GM18505 (cell line): ENCODE data around the gene SCRN1.
A peak's percentile ranks its signal among the peaks of the same experiment; 100 is the strongest.

Source experiments
- ATAC-seq: cut with Tn5 transposase; IDR thresholded peaks from one replicate; pipeline ENCODE4 v1.9.1; 2021; ENCODE audit not compliant: unreplicated experiment
- POLR2A ChIP-seq: IDR thresholded peaks from 4 replicates; pipeline ENCODE4 v1.6.1; 2011; ENCODE audit warnings: borderline replicate concordance; ENCODE audit not compliant: insufficient read depth, insufficient read length; ENCODE audit errors: extremely low read depth

SCRN1 gene

GRCh38 chr7:29924684-29925083 lies 64.9 kb downstream of the SCRN1 start:
- no peak for ATAC-seq
- no peak for TF ChIP-seq POLR2A

DNA sequence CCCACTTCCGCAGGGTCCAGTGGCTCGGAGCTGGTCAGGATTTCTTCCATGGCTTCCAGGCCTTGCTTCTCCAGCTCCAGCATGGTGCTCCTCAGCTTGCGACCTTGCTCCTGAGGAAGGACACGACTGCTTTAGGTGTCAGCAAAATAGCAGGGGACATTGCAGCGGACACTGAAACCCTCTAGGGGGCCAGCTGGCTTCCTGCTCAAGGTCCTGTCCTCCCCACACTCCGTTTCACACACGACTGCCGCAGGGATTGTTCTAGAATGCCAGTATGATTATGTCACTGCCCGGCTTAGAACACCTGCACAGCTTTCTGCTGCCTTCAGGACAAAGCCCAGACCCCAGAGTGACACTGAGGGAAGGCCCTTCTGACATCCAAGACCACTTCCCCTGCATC lies 65.6 kb downstream of the SCRN1 start:
- no peak for TF ChIP-seq POLR2A
- ATAC-seq: no peak

- ATAC-seq: no peak
- no peak for TF ChIP-seq POLR2A
Observed at GRCh38 chr7:29922921-29923700, 66.5 kb downstream of the SCRN1 start.

DNA sequence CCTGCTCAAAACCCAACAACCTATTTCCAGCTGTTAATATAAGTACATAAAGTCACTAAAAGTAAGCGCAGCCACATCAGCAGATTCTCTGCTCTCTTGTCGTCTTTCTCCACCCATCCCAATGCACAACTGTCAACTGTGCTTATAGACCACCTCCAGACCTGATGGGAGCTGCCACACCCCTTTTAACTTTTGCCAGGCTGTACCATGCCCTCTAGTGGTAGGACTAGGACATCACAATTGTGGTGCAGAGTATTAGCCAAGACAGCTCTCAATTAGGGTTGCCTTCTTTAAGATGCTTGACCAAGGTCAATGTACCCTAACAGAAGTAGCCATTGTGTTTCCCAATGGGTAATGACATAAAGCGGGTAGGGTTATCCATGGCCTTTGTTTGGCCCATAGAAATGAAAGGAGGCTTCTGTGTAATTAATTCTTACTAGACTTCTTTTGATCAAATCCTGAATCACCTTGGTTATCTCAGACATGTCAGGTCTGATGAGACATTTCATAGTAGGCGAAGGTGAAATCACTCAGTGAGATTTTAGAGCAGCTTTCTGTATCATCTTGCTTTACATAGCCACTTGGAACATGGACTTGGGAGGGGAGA lies 68.1 kb downstream of the SCRN1 start:
- ATAC-seq: peak; percentile 70

GRCh38 chr7:29920491-29920890 lies 69.1 kb downstream of the SCRN1 start:
- no peak for TF ChIP-seq POLR2A
- ATAC-seq: no peak

More for the DNA sequence above, 68.1 kb downstream of the SCRN1 start:
- TF ChIP-seq POLR2A: no peak

DNA sequence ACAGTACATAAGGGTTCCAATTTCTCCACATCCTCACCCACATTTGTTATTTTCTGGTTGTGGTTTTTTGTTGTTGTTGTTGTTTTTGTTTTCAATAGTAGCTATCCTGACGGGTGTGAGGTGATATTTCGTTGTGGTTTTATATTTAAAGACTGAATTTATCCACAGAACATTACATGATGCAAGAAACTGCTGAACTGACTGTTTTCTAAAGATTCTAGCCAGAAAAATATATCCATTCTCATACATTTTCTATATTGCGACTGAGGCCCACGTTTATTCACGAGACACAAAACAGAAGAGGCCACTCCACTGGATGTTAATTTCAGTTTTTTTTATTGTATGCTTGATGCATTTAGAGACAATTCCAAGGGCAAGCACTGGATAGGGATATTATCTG lies 69.8 kb downstream of the SCRN1 start:
- TF ChIP-seq POLR2A: no peak
- no peak for ATAC-seq

- TF ChIP-seq POLR2A: no peak
Observed at GRCh38 chr7:29918850-29919249, 70.8 kb downstream of the SCRN1 start.

GRCh38 chr7:29917641-29918040 lies 72.0 kb downstream of the SCRN1 start:
- TF ChIP-seq POLR2A: no peak
- no peak for ATAC-seq

More at GRCh38 chr7:29918850-29919249, 70.8 kb downstream of the SCRN1 start:
- ATAC-seq: no peak

GRCh38 chr7:29915481-29916215 lies 74.0 kb downstream of the SCRN1 start:
- no peak for TF ChIP-seq POLR2A
- no peak for ATAC-seq

GRCh38 chr7:29914180-29914579 lies 75.4 kb downstream of the SCRN1 start:
- no peak for TF ChIP-seq POLR2A
- ATAC-seq: no peak

DNA sequence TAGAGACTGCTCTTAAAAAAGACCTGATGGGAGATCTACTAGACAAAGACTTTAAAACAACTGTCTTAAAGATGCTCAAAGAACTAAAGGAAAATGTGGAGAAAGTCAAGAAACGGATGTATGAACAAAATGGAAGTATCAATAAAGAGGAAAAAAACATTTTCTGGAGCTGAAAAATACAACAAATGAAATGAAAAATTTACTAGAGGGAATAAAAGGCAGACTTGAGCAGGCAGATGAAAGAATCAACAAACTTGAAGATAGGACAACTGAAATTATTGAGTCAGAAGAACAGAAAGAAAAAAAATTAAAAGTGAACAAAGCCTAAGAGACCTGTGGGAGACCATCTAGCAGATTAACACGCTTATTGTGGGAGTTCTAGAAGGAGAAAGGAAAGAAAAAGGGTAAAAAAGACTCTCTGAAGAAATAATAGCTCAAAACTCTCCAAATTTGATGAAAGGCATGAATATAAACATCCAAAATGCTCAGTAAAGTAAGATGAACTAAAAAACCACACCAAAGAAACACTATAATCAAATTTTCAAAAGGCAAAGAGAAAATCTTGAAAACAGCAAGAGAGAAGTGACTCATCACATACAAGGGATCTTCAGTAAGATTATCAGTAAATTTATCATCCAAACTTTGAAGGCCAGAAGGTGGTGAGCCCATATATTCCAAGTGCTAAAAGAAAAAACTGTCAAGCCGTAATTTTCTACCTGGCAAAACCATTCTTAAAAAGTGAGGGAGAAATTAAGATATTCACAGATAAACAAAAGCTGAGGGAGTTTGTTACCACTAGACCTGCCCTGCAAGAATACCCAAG lies 83.2 kb downstream of the SCRN1 start:
- TF ChIP-seq POLR2A: no peak
- ATAC-seq: no peak

DNA sequence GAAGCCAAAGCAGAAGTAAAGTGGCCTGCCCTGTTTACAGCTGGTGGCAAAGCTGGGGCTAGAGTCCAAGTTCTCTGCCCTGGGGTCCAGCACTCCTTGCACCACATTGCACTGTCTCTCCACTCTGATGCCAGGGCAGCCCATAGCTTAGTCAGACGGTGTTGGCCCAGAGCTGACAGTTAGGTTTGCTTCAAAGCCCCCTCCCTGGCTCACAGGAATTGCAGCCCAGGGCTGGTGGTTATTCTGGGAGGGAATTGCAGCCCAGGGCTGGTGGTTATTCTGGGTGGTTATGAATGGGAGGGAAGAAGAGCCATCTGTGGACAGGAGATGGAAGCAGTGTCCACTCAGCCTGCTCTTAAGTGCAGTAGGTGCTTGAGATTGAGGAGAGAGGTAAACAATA lies 88.9 kb downstream of the SCRN1 start:
- ATAC-seq: no peak
- TF ChIP-seq POLR2A: no peak

DNA sequence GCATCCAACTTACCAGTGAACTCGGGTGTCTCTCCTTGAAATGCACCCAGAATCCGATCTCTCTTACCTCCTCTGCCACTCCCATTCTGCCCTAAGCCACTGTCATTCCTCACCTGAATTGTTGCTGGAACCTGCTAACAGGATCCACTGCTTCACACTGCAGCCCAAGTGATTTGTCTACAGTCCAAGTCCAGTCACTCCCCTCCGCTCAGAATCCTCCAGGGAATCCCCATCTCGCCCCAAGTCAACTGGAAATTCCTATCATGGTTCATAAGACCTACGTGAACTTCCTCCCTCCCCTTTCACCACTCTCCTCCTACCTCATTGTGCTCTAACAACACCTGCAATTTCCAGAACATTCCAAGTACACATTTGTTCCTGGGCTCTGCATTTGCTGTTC lies 91.3 kb downstream of the SCRN1 start:
- no peak for ATAC-seq
- no peak for TF ChIP-seq POLR2A

DNA sequence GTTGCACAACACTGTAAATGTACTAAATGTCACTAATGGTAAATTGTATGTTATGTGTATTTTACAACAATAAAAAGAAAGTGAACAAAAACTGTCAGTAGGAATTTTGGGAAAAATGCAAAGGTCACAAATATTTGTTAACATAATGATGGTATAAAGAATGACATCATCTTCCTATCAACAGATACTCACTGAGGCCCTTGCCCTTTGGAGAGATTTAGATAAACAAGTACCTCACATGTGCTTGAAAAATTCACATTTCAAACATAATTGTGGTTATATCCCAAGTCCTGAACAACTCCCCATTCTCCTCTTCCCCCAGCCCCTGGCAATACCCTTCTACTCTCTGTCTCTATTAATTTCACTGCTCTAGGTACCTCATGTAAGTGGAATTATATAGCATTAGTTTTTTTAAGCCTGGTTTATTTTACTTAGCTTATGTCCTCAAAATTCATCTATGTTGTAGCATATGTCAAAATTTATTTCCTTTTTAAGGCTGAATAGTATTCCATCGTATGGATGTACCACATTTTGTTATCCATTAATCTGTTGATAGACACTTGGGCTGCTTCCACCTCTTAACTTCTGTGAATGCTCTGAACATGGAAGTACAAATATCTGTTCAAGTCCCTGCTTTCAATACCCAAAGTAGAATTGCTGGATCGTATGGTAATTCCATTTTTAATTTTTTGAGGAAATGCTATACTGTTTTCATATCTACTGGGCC lies 92.8 kb downstream of the SCRN1 start:
- ATAC-seq: no peak
- no peak for TF ChIP-seq POLR2A
